H9 (cell line): ENCODE results near the gene NDUFV1. TPM values are rescaled to one million over a fixed set of nuclear protein-coding genes. Genes with fewer than 3 reads are reported as not detected.

Experiments
- DNase-seq: peaks from one replicate; pipeline ENCODE4 v3.0.0-alpha.2; 2017
- H2AFZ ChIP-seq: one replicate; pipeline ENCODE4 v1.6.1; 2013; ENCODE audit warnings: mild to moderate bottlenecking, low read length, control low read depth, moderate library complexity
- H2AK5ac ChIP-seq: 2 replicates; pipeline ENCODE4 v1.6.1; 2013; ENCODE audit warnings: low read length, control low read depth, mixed read lengths; ENCODE audit not compliant: insufficient read length
- H2BK120ac ChIP-seq: one replicate; pipeline ENCODE4 v1.6.1; 2013; ENCODE audit warnings: low read depth, mild to moderate bottlenecking, low read length, control low read depth, inconsistent platforms; ENCODE audit not compliant: poor library complexity, severe bottlenecking
- H2BK12ac ChIP-seq: 2 replicates; pipeline ENCODE4 v1.6.1; 2013; ENCODE audit warnings: low read length, control low read depth, mixed read lengths, low read depth; ENCODE audit not compliant: insufficient read length
- H2BK15ac ChIP-seq: 2 replicates; pipeline ENCODE4 v1.6.1; 2013; ENCODE audit warnings: low read depth, low read length, control low read depth
- H2BK20ac ChIP-seq: one replicate; pipeline ENCODE4 v1.6.1; 2013; ENCODE audit warnings: low read depth, mild to moderate bottlenecking, low read length, control low read depth, inconsistent platforms; ENCODE audit not compliant: poor library complexity, severe bottlenecking
- H2BK5ac ChIP-seq: 2 replicates; pipeline ENCODE4 v1.6.1; 2013; ENCODE audit warnings: low read length, control low read depth, mixed read lengths; ENCODE audit not compliant: insufficient read length
- H3K14ac ChIP-seq: 2 replicates; pipeline ENCODE4 v1.6.1; 2013; ENCODE audit warnings: low read length, control low read depth; ENCODE audit not compliant: insufficient read depth
- H3K18ac ChIP-seq: 2 replicates; pipeline ENCODE4 v1.6.1; 2013; ENCODE audit warnings: low read depth, mild to moderate bottlenecking, mixed read lengths, low read length, control low read depth; ENCODE audit not compliant: insufficient read length
- H3K23ac ChIP-seq: 2 replicates; pipeline ENCODE4 v1.6.1; 2013; ENCODE audit warnings: low read length, control low read depth, mixed read lengths, low read depth; ENCODE audit not compliant: insufficient read length
- H3K23me2 ChIP-seq: 2 replicates; pipeline ENCODE4 v1.6.1; 2013; ENCODE audit warnings: low read depth, mild to moderate bottlenecking, mixed read lengths, low read length, control low read depth; ENCODE audit not compliant: insufficient read length, poor library complexity, severe bottlenecking
- H3K27ac ChIP-seq: 2 replicates; pipeline ENCODE4 v1.5.1; 2013; ENCODE audit warnings: low read length, control low read depth, mixed read lengths, low read depth; ENCODE audit not compliant: insufficient read length
- H3K27me3 ChIP-seq: 2 replicates; pipeline ENCODE4 v1.6.1; 2013; ENCODE audit warnings: low read length, control low read depth, inconsistent platforms; ENCODE audit not compliant: insufficient read depth
- H3K4ac ChIP-seq: 2 replicates; pipeline ENCODE4 v1.6.1; 2013; ENCODE audit warnings: low read depth, mild to moderate bottlenecking, control low read depth, inconsistent platforms, low read length, moderate library complexity
- H3K4me1 ChIP-seq: 2 replicates; pipeline ENCODE4 v1.6.1; 2013; ENCODE audit warnings: low read length, control low read depth, inconsistent platforms; ENCODE audit not compliant: insufficient read depth
- H3K4me2 ChIP-seq: 2 replicates; pipeline ENCODE4 v1.6.1; 2013; ENCODE audit warnings: low read length, control low read depth, mixed read lengths; ENCODE audit not compliant: insufficient read length, insufficient read depth
- H3K56ac ChIP-seq: 2 replicates; pipeline ENCODE4 v1.6.1; 2013; ENCODE audit warnings: low read depth, mild to moderate bottlenecking, mixed read lengths, low read length, control low read depth; ENCODE audit not compliant: insufficient read length
- H3K79me1 ChIP-seq: 2 replicates; pipeline ENCODE4 v1.6.1; 2013; ENCODE audit warnings: low read depth, mild to moderate bottlenecking, moderate library complexity, low read length, control low read depth, inconsistent platforms; ENCODE audit not compliant: insufficient read depth, poor library complexity, severe bottlenecking
- H3K79me2 ChIP-seq: 2 replicates; pipeline ENCODE4 v1.6.1; 2013; ENCODE audit warnings: low read length, control low read depth, inconsistent platforms; ENCODE audit not compliant: insufficient read depth
- H3K9ac ChIP-seq: 2 replicates; pipeline ENCODE4 v1.6.1; 2013; ENCODE audit warnings: low read length, control low read depth, mixed read lengths; ENCODE audit not compliant: insufficient read length; ENCODE audit errors: extremely low read depth
- H3K9me3 ChIP-seq: one replicate; pipeline ENCODE4 v1.6.1; 2013; ENCODE audit warnings: low read depth, low read length, inconsistent platforms; ENCODE audit not compliant: control insufficient read depth
- H3T11ph ChIP-seq: one replicate; pipeline ENCODE4 v1.6.1; 2013; ENCODE audit warnings: mild to moderate bottlenecking, low read length, control low read depth, inconsistent platforms
- H4K20me1 ChIP-seq: one replicate; pipeline ENCODE4 v1.6.1; 2013; ENCODE audit not compliant: control insufficient read depth, insufficient read length, insufficient read depth
- H4K5ac ChIP-seq: 2 replicates; pipeline ENCODE4 v1.6.1; 2013; ENCODE audit warnings: low read depth, mild to moderate bottlenecking, mixed read lengths, low read length, control low read depth; ENCODE audit not compliant: insufficient read length
- H4K8ac ChIP-seq: replicated peaks from 2 replicates; pipeline ENCODE4 v1.6.1; 2013; ENCODE audit warnings: low read length, control low read depth, mixed read lengths, low read depth; ENCODE audit not compliant: insufficient read length
- H4K91ac ChIP-seq: 2 replicates; pipeline ENCODE4 v1.6.1; 2013; ENCODE audit warnings: low read depth, mild to moderate bottlenecking, moderate library complexity, mixed read lengths, low read length, control low read depth; ENCODE audit not compliant: insufficient read length
- H3K27ac Mint-ChIP-seq, 3 experiments: 2 replicates in 2 of 3; 3 replicates in 1 of 3; pipeline ENCODE4 v1.8.0; 2020 to 2021; ENCODE audit warnings: mixed read lengths in 3 of 3, mild to moderate bottlenecking in 1 of 3, moderate library complexity in 1 of 3
- H3K27me3 Mint-ChIP-seq: 2 replicates; pipeline ENCODE4 v1.8.0; 2021; ENCODE audit warnings: low read depth, mild to moderate bottlenecking, moderate library complexity, mixed read lengths
- H3K36me3 Mint-ChIP-seq, 3 experiments: 2 replicates in 2 of 3; 3 replicates in 1 of 3; pipeline ENCODE4 v1.8.0; 2020 to 2021; ENCODE audit warnings: low read depth in 3 of 3, mixed read lengths in 3 of 3; ENCODE audit not compliant: insufficient read depth in 1 of 3
- H3K4me1 Mint-ChIP-seq, 2 experiments: 2 replicates each; pipeline ENCODE4 v1.8.0; 2020; ENCODE audit warnings: mixed read lengths in 2 of 2
- H3K4me3 Mint-ChIP-seq, 2 experiments: 2 replicates in 1 of 2; 3 replicates in 1 of 2; pipeline ENCODE4 v1.8.0; 2020 to 2021; ENCODE audit warnings: mild to moderate bottlenecking in 2 of 2, mixed read lengths in 2 of 2, moderate library complexity in 1 of 2
- H3K9me3 Mint-ChIP-seq, 2 experiments: 2 replicates in 1 of 2; 3 replicates in 1 of 2; pipeline ENCODE4 v1.8.0; 2020; ENCODE audit warnings: mild to moderate bottlenecking in 2 of 2, mixed read lengths in 2 of 2, moderate library complexity in 1 of 2
- WGBS: extraction: QIAGEN DNeasy Blood & Tissue Kit; methylation state at CpG from one replicate; pipeline ENCODE4 v1.1.7; 2013; ENCODE audit warnings: missing lambda C conversion rate, low lambda C conversion rate, mixed read lengths; ENCODE audit not compliant: insufficient read length; ENCODE audit errors: extremely low coverage; 5-methylcytosine and 5-hydroxymethylcytosine counted together
- total RNA-seq: library from RNA; stranded (reverse); gene quantifications from 2 replicates; pipeline ENCODE4 v1.2.1, GENCODE V29; 2021
- TF ChIP-seq, protein P1 (sequence below): fragments of 200-600 bp; sonication (generic); conservative IDR thresholded peaks from 3 replicates; pipeline ENCODE4 v1.8.0; 2021; ENCODE audit warnings: antibody characterized with exemption, mild to moderate bottlenecking

The NDUFV1 gene
- total RNA-seq, 1 experiment from 2014 or later: 154 TPM

DNA sequence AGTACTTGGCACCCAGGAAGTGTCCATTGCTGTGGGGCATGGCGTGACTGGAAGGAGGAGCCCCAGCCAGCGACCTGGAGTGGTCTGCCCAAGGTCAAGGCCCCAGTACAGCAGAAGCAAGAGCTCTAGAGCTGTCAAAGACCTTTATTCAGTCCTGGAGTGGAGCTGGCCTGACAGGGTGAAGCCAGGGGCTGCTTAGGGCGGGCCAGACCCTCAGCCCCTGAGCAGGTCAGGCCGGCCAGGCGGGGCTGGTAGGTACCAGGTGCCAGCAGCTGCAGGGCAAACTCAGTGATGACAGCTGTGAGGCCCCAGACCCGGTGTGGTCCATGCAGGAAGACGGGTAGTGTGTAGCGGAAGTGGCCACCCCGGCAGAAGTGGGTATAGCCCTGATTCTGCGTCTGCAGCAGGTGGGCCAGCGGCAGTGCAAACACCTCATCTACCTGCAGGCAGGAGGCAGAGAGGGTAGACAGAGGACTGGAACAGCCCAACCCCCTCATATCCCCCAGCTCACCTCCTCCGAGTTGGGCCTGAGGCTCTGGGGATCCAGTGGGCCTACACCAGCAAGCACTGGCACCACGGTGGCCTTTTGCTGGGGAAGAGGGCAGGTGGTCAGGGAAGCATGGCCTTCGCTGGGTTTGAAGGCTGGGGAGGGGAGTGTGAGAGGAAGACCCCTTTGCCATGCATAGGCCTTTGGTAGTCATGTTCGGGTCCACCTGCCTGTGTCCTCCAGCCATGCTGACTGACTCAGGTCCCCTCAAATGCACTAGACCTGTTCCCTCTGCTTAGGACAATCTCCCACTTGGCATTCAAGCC lies 21.3 kb downstream of the NDUFV1 start:
- Histone ChIP-seq H3K4me2 (no peak overlapping the region), H4K91ac (no peak overlapping the region), H3K23me2 (no peaks in the 10 kb centered on the region), H2BK20ac (no peak overlapping the region), H4K8ac (no peak overlapping the region), H2BK15ac (no peak overlapping the region), H2AK5ac (no peak overlapping the region), H2BK5ac (no peak overlapping the region), H2BK120ac (no peak overlapping the region), H3K9me3 (no peaks in the 10 kb centered on the region), H3K9ac (no peak overlapping the region), H3K23ac (no peak overlapping the region), H3K18ac (no peak overlapping the region), H3K4ac (no peak overlapping the region), H4K20me1 (no peaks in the 10 kb centered on the region), H3K14ac (no peak overlapping the region), H2AFZ (no peak overlapping the region), H3K56ac (no peak overlapping the region), H3K4me1 (no peaks in the 10 kb centered on the region; the same call in 1 of the 2 replicates), H2BK12ac (no peak overlapping the region), H3K79me1 (no peaks in the 10 kb centered on the region), H4K5ac (no peak overlapping the region), H3T11ph (no peak overlapping the region), H3K27me3 (no peaks in the 10 kb centered on the region), H3K27ac (peak overlapping the region; percentile 53), H3K79me2 (no peaks in the 10 kb centered on the region)
- Mint-ChIP-seq H3K27ac (peak overlapping the region in 1 of 3 experiments; percentile 92; a peak in 2 of 7 replicates), H3K27me3 (peaks cover 18% of the 10 kb centered on the region), H3K4me1 (peaks cover 36 to 47% of the 10 kb centered on the region in 2 experiments), H3K9me3 (peaks cover 0 to 6% of the 10 kb centered on the region in 2 experiments; a peak in 3 of 5 replicates), H3K4me3 (no peak overlapping the region), H3K36me3 (peaks cover 20 to 34% (median 29%) of the 10 kb centered on the region in 3 experiments)
- WGBS: no CpG with 5 or more reads among the region's 15 CpGs
- peak; percentile 67 for DNase-seq
- TF ChIP-seq, protein P1, sequence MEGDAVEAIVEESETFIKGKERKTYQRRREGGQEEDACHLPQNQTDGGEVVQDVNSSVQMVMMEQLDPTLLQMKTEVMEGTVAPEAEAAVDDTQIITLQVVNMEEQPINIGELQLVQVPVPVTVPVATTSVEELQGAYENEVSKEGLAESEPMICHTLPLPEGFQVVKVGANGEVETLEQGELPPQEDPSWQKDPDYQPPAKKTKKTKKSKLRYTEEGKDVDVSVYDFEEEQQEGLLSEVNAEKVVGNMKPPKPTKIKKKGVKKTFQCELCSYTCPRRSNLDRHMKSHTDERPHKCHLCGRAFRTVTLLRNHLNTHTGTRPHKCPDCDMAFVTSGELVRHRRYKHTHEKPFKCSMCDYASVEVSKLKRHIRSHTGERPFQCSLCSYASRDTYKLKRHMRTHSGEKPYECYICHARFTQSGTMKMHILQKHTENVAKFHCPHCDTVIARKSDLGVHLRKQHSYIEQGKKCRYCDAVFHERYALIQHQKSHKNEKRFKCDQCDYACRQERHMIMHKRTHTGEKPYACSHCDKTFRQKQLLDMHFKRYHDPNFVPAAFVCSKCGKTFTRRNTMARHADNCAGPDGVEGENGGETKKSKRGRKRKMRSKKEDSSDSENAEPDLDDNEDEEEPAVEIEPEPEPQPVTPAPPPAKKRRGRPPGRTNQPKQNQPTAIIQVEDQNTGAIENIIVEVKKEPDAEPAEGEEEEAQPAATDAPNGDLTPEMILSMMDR: no peak
